GM18520 (cell line): ENCODE measurements around the gene NEURL4.
A peak's percentile ranks its signal among the peaks of the same experiment; 100 is the strongest.

Experiments
- ATAC-seq: cut with Tn5 transposase; IDR thresholded peaks from one replicate; pipeline ENCODE4 v1.9.1; 2021; ENCODE audit not compliant: unreplicated experiment

Gene NEURL4

DNA sequence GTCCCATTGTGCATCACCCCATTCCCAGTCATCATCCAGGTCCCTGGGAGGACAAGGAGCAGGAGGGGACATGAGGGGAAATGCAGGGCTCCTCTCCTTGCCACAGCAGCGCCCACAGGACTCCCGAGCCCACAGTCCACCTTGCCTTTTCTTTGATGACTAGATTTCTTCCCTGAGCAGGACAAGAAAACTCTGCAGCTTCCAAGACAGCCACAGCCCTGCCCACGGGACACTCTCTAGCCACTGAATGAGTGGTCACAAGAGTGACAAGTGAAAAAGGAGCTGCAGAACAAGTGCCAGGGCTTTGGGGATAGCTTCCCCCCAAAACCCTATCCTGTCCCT lies 4.7 kb downstream of the NEURL4 start:
- ATAC-seq = no peak

GRCh38 chr17:7323731-7324437 lies 5.3 kb downstream of the NEURL4 start:
- ATAC-seq = no peak

- ATAC-seq = no peak
These were observed 6.5 kb downstream of the NEURL4 start for GRCh38 chr17:7322520-7323194.

DNA sequence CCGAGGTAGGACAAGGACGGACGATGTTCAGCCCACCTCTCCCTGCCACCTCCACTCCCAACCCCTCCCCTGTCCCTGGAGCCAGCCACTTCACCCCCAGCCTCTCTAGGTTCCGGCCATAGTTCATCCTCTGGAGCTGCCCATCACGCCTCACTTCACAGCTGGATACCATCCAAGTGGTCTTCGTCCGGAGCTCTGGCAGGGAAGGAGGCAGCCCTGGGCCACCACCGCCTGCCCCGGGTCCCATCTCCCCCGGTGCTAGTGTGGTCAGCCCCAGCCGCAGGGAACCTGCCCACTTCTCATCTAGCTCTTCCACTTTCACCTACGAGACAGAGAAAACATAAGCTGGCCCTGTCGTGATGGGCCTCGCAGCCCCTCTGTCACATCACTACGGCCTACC lies 7.7 kb downstream of the NEURL4 start:
- ATAC-seq = no peak

- ATAC-seq = no peak
These were observed 10.8 kb downstream of the NEURL4 start for GRCh38 chr17:7318121-7318860.

DNA sequence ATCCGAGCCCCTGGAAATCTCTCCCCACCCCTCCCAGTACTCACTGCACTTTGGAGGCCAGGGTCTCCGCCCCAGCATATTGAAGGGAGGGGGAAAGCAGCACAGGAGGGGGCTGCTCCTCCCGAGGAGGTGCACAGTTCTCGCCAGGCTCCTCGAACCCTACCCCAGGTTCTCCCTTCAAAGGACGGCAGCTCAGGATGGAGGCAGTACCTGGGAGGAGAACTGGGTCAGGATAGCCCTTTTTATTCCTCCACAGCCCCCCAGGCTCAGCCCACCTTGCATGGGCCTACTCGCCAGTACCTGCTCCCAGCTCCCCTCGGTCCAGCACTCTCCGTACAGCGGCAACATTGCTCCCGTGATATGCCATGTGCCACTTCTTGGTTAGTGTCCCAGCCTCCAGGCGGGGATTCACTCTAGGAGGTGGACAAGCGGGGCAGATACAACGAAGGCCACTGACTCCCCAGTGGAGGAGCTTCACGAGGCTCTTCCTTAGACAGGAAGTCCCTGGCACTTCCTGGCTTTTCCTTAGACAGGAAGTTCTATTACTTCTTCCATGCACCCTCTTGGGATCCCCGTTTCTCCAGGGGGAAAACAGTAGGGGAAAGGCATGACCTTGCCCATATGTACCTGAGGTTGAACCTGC lies 11.9 kb downstream of the NEURL4 start:
- no peak for ATAC-seq

DNA sequence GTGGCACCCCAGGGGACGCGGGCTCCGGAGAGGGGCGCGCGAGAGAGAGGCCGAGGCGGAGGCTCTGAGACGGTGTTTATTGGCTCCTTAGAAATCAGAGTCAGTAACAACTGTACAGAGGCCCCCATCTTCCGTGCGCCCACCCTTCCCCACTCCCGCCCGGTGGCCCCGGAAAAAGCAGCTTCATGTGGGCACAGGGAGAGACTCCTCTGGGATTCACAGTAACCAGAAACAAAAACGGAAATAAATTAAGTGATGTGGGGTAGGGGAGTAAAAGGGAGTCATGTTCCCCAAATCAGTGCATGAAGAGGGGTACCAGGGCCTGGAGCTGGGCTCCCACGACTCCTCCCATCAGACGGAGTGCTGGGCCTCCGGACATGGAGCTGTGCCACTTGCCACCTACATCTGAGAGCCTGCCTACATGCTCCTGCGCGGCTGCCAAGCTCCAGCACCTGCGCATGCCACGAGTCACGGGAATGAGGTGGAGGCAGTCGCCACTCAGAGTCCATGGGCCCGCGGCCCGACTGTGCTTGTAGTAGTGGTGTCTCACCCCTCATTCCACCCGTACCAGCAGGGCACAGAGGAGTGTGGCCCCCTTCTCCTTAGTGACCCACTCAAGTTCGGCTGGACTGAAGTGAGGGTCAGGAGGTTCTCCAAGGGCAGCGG lies 13.4 kb downstream of the NEURL4 start:
- no peak for ATAC-seq

- ATAC-seq = peak; percentile 64
These were observed 14.2 kb downstream of the NEURL4 start, which contains the start of gene GPS2 for GRCh38 chr17:7314719-7315569. Gene GPS2 (minus strand): TSS chr17:7315360. CDS start chr17:7315052, 308 bp downstream.

- ATAC-seq = no peak
These were observed 15.0 kb downstream of the NEURL4 start for GRCh38 chr17:7313890-7314718.

DNA sequence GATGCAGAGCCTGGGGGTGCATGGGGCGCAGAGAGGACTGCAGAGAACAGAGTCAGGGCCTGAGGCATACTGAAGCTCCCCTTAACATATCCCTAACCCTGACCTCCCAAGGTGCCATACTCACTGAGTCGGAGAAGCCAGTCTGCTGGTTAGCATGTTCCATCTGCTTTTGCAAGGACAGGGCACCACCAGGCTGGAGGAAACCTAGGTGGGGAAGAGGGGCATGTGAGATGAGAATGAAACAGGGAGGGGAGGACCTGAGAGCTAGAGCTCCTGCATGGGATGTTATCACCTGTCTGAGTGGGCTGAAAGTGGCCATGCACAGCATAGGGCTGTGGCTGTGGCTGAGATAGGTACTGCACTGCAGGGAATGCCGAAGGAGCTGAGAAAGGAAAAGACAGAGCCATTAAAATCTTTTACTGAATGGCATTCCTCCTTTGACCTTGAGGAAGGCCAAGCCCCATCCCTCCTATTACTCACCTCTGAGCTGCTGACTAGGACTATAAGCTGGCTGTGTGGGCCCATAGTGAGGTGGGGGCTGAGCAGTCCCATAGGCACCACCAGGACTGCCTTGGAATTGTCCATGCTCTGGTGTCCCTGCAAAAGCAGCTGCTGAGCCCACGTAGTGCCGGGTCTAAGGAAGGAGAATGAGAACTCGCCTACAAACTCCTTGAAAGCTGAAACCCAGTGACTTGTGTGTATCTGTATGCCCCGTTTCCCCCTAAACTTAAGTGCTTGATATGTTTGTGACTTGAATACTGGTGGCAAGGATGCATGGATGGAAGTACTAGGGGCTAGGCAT lies 15.8 kb downstream of the NEURL4 start:
- ATAC-seq = no peak

- ATAC-seq = no peak
These were observed 16.6 kb downstream of the NEURL4 start for GRCh38 chr17:7312432-7313087.

DNA sequence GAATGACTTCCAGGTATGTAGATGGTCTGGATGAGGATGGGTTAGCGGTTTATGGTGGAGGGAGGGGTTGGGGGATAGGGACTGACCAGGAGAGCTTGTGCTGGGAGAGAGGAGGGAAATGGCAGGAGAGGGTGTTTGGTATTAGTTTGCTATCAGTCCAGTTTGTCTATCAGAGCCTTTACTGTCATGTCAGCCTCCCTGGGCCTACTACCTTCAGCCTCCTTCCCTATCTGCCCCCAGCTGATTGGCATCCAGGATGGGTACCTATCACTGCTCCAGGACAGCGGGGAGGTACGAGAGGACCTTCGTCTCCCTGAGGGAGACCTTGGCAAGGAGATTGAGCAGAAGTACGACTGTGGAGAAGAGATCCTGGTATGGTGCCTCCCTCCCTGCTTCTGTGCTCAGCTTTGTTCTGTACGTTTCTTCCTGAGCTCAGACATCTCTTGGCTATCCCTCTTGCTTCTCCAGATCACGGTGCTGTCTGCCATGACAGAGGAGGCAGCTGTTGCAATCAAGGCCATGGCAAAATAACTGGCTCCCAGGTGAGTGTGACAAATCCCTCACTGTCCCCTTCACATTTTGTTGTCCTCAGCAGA lies 17.9 kb downstream of the NEURL4 start:
- ATAC-seq = no peak

DNA sequence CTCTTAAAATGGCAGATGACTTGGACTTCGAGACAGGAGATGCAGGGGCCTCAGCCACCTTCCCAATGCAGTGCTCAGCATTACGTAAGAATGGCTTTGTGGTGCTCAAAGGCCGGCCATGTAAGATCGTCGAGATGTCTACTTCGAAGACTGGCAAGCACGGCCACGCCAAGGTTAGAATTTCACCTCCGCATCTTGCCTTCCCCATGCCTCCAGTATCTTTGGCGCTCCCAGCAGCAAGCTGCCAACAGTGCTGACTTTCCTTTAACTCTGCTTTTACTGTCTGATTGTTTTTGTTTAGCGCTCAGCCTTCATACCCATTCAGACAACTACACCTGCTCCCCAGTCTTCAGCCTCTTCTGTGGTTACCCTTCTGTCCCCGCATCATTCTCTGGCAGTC lies 19.5 kb downstream of the NEURL4 start:
- no peak for ATAC-seq

- no peak for ATAC-seq
These were observed 20.3 kb downstream of the NEURL4 start for GRCh38 chr17:7308625-7309433.

GRCh38 chr17:7307686-7308624 lies 21.2 kb downstream of the NEURL4 start:
- ATAC-seq = no peak
